HepG2 (cell line): ENCODE measurements around the gene MTCL1. TPM values are rescaled to one million over a fixed set of nuclear protein-coding genes. Genes with fewer than 3 reads are reported as not detected.

Experiments
- BCL6 ChIP-seq: IDR thresholded peaks from 2 replicates; pipeline ENCODE4 v1.6.1; 2016; ENCODE audit warnings: missing genetic modification reagents, missing compliant biosample characterization
- CHCHD3 ChIP-seq: sonication (generic); formaldehyde crosslinking; IDR thresholded peaks from 2 replicates; pipeline ENCODE4 v1.8.0; 2022; ENCODE audit warnings: mild to moderate bottlenecking, missing genetic modification reagents, moderate library complexity
- CSRNP2 ChIP-seq: sonication (generic); formaldehyde crosslinking; conservative IDR thresholded peaks from 2 replicates; pipeline ENCODE4 v1.8.0; 2022; ENCODE audit warnings: low read depth, missing genetic modification reagents
- E2F5 ChIP-seq: sonication (generic); formaldehyde crosslinking; conservative IDR thresholded peaks from 2 replicates; pipeline ENCODE4 v1.4.0; 2020; ENCODE audit warnings: missing genetic modification reagents
- GABPA ChIP-seq, 2 experiments: IDR thresholded peaks; 2 replicates each; pipeline ENCODE4 v1.6.1; 2011 to 2016; ENCODE audit warnings: low read depth in 2 of 2, low read length in 1 of 2, missing biosample characterization in 1 of 2, missing genetic modification characterization in 1 of 2
- MZF1 ChIP-seq: sonication (generic); formaldehyde crosslinking; IDR thresholded peaks from 2 replicates; pipeline ENCODE4 v1.8.1; 2023; ENCODE audit warnings: mild to moderate bottlenecking, missing genetic modification reagents, borderline replicate concordance
- NPAS2 ChIP-seq: sonication (generic); formaldehyde crosslinking; IDR thresholded peaks from 2 replicates; pipeline ENCODE4 v1.8.0; 2022; ENCODE audit warnings: mild to moderate bottlenecking, missing genetic modification reagents, borderline replicate concordance
- POLR2G ChIP-seq: fragments of 200-400 bp; formaldehyde crosslinking; IDR thresholded peaks from 2 replicates; pipeline ENCODE4 v1.6.1; 2018; ENCODE audit warnings: mild to moderate bottlenecking, low read depth, low read length, moderate library complexity
- SMARCC2 ChIP-seq: fragments of 450-650 bp; IDR thresholded peaks from 2 replicates; pipeline ENCODE4 v1.6.1; 2017; ENCODE audit warnings: antibody characterized with exemption, mild to moderate bottlenecking
- TBX3 ChIP-seq: fragments of 450-650 bp; IDR thresholded peaks from 2 replicates; pipeline ENCODE4 v1.6.1; 2017; ENCODE audit warnings: antibody characterized with exemption, mild to moderate bottlenecking, inconsistent platforms, borderline replicate concordance
- TGIF2 ChIP-seq: IDR thresholded peaks from 2 replicates; pipeline ENCODE4 v1.6.1; 2016; ENCODE audit warnings: control low read depth, missing compliant biosample characterization
- ZBTB39 ChIP-seq: sonication (generic); formaldehyde crosslinking; IDR thresholded peaks from 2 replicates; pipeline ENCODE4 v1.5.0; 2020; ENCODE audit warnings: missing genetic modification reagents
- ZNF253 ChIP-seq: sonication (generic); formaldehyde crosslinking; IDR thresholded peaks from 2 replicates; pipeline ENCODE4 v1.8.0; 2022; ENCODE audit warnings: mild to moderate bottlenecking, missing genetic modification reagents, borderline replicate concordance
- ZNF556 ChIP-seq: sonication (generic); formaldehyde crosslinking; IDR thresholded peaks from 2 replicates; pipeline ENCODE4 v1.4.0; 2020; ENCODE audit warnings: mild to moderate bottlenecking, missing genetic modification reagents, borderline replicate concordance
- ZNF761 ChIP-seq: sonication (generic); formaldehyde crosslinking; conservative IDR thresholded peaks from 2 replicates; pipeline ENCODE4 v1.4.0; 2020; ENCODE audit warnings: mild to moderate bottlenecking, missing genetic modification reagents
- ZNF777 ChIP-seq: sonication (generic); formaldehyde crosslinking; IDR thresholded peaks from 2 replicates; pipeline ENCODE4 v1.4.0; 2020; ENCODE audit warnings: missing genetic modification reagents
- ZNF891 ChIP-seq: sonication (generic); formaldehyde crosslinking; IDR thresholded peaks from 2 replicates; pipeline ENCODE4 v1.5.0; 2020; ENCODE audit warnings: mild to moderate bottlenecking, missing genetic modification reagents
- ZSCAN31 ChIP-seq: sonication (generic); formaldehyde crosslinking; IDR thresholded peaks from 2 replicates; pipeline ENCODE4 v1.5.0; 2020; ENCODE audit warnings: low read depth, mild to moderate bottlenecking, missing genetic modification reagents
- ZXDC ChIP-seq: sonication (generic); formaldehyde crosslinking; IDR thresholded peaks from 2 replicates; pipeline ENCODE4 v1.5.0; 2020; ENCODE audit warnings: mild to moderate bottlenecking, missing genetic modification reagents
- polyA plus RNA-seq, 8 experiments: library from polyadenylated mRNA; depleted of rRNA in 3 of 8; stranded (reverse) in 7 of 8; unstranded in 1 of 8; fragments of >200 nt; fragmentation: Illumina TruSeq in 4 of 8; extraction: Trizol in 4 of 8; gene quantifications; 2 replicates each; pipeline versions ENCODE4 v1.2.1 to v1.2.3, GENCODE V29; 2011 to 2016; ENCODE audit warnings: low read depth in 4 of 8, missing spikeins in 1 of 8, mixed read lengths in 1 of 8; ENCODE audit not compliant: insufficient read depth in 1 of 8
- total RNA-seq, 5 experiments: library from RNA; depleted of rRNA; stranded (reverse); fragments of >200 nt; fragmentation: Illumina TruSeq; extraction: Trizol; gene quantifications; 2 replicates each; pipeline ENCODE4 v1.2.3, GENCODE V29; 2016; ENCODE audit warnings: low read depth in 1 of 5

The MTCL1 gene
- total and polyA plus RNA-seq, 2 of the 13 experiments (the other 11 are each of a cell fraction or from before 2014, with no cell fraction given) = 3.1 to 3.2 TPM

- TF ChIP-seq ZXDC (CRISPR knock-in tag) = no peak
- TF ChIP-seq ZNF777 = peak; percentile 72
- no peak for TF ChIP-seq SMARCC2
- TF ChIP-seq ZBTB39 = no peak
- no peak for TF ChIP-seq CHCHD3 (CRISPR knock-in tag)
- TF ChIP-seq NPAS2 = no peak
- no peak for TF ChIP-seq TBX3
- peak; percentile 53; the same call in 1 of the 2 replicates for TF ChIP-seq POLR2G
- TF ChIP-seq BCL6 = no peak
- peak; percentile 44; the same call in 1 of the 2 replicates for TF ChIP-seq TGIF2
- no peak for TF ChIP-seq E2F5 (CRISPR knock-in tag)
- TF ChIP-seq ZNF253 = no peak
- TF ChIP-seq MZF1 (CRISPR knock-in tag) = no peak
- no peak for TF ChIP-seq ZSCAN31 (CRISPR knock-in tag)
- 0 out of 2 replicates have a peak, but pooled peaks have one; percentile 43 for TF ChIP-seq ZNF891 (CRISPR knock-in tag)
- TF ChIP-seq GABPA (IDR thresholded peaks at IDR 0.05; ENCODE audit: low read depth, low read length) = no peak
- TF ChIP-seq GABPA (CRISPR knock-in tag; IDR thresholded peaks at IDR 0.05; ENCODE audit: low read depth) = no peak
- TF ChIP-seq ZNF556 (CRISPR knock-in tag) = no peak
- no peak for TF ChIP-seq ZNF761 (CRISPR knock-in tag)
- no peak for TF ChIP-seq CSRNP2
Measured at GRCh38 chr18:8704361-8705237, 757 bp upstream of the MTCL1 start (continued).
